ENCODE data around the gene HOXA6.

The HOXA6 gene

GRCh38 chr7:27172823-27173510, 25.4 kb upstream of the HOXA6 start:
- DNase-seq: peak; percentile 77

- DNase-seq: peak; percentile 60
Observed at GRCh38 chr7:27172315-27172774, 24.8 kb upstream of the HOXA6 start.

DNA sequence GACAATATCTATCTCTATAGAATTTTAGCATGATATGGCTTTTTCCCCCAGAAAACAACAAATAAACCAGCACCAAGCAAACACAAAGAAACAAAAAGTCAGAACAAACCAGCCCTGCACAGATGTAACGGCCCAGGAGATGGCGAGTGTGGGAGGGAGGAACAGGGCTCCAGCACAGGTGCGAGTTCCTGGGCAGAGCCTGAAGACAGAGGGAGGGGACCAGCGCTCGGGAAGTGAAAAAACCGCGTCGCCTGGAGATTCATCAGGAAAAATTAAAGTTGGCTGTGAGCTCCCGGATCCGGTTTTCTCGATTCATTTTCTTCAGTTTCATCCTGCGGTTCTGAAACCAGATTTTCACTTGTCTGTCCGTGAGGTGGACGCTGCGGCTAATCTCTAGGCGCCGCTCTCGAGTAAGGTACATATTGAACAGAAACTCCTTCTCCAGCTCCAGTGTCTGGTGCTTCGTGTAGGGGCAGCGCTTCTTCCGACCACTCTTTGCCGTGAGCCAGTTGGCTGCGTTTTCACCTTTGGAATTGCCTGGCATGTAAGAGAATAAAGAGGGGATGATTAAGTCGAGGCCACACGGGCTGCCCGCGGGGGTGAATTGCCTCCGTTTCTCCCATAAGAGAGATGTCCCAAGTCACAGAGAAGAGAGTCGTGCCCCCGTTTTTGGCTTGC, 24.2 kb upstream of the HOXA6 start:
- peak; percentile 75 for DNase-seq

- peak; percentile 85 for DNase-seq
Observed at GRCh38 chr7:27171325-27171636, 23.7 kb upstream of the HOXA6 start.

- DNase-seq: no peak
Observed at GRCh38 chr7:27170426-27171324, 23.1 kb upstream of the HOXA6 start.

- peak; percentile 76 for DNase-seq
Observed at GRCh38 chr7:27169658-27170425, 22.3 kb upstream of the HOXA6 start.

GRCh38 chr7:27168265-27168947, 20.8 kb upstream of the HOXA6 start:
- peak; percentile 80 for DNase-seq

DNA sequence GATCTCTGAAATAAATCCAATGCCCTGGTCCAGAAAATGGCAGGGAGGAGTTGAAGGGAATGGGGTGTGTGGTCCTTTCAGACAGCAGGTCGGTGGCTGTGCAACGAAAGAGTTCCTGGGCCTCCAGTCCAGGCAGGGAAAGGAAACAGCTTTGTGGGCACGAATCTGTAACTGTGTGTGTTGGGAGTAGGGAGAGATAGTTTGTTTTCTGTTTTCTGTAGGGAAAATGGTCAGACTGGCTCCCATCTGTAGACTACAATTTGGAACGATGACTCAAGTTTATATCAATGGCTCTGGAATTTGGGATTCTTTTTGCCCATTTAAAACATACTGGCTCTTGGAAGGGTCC, 20.3 kb upstream of the HOXA6 start:
- DNase-seq: no peak

DNA sequence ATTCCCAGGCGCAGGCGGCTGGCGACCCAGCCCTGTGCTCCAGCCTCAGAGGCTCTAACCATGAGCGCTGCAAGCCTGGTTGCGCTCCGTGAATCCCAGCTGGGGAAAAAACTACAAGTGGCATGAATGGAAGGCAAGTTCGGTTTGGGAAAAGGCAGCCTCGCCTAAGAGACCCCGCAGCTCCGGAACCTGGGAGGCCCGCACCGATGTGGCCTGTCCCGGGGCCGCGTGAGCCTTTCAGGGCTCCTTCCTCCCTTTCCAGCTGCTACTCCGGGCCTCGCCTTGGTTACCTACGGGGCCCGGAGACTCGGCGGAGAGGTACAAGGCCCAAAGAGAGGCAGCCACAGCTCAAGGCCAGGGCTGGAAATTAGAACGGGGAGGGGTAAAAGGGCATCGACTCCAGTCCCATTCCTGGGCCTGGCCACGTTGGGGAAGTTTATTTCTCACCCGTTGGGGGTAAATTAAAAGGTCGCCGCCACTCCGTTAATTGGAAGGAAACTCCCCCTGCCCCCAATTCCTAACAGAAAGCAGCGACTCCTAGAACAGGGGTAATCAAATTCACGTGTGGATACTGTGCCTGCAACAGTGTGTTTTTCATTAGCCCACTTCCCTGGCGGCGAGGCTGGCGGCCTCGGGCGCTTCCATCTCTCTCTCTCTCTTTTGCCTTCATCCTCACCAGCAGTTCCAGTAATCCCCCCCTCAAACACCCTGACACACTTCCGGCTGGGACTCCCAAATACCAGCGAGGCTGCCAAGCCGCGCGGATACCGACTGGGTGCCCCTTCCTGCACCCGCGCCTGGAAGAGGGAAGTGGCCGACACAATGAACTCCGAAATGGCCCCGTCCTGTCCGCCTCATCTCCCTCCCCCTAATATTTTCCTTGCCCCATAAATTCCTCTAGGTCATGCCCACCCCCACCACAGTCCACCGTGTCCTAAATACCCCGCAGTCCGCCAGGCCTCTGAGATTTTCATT, 19.2 kb upstream of the HOXA6 start:
- peak; percentile 58 for DNase-seq

DNA sequence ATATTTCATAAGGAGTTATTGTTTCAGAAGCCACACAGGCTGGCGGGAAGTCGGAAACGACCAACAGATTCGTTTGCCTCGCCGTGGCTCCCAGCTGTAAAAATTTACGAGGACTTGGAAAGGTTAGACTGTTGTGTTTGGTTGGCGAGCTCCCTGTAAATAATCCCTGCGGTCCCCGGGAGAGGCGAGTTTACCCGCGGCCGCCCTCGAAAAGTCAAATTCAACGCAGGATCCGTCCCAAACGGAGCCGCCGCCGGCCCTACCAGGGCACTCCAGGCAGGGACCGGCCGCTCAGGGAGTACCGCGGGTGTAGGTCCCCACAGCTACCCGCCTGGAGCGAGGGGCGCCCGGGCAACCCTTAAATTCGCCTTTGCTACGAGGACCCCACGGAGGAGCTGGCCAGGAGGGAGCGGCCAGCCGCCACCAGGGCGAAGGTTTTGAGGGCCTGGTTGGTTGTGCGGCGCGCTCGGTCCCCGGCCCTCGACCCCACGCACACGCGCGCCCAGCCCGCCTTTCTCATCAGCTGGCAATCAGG, 18.5 kb upstream of the HOXA6 start:
- DNase-seq: peak; percentile 60

DNA sequence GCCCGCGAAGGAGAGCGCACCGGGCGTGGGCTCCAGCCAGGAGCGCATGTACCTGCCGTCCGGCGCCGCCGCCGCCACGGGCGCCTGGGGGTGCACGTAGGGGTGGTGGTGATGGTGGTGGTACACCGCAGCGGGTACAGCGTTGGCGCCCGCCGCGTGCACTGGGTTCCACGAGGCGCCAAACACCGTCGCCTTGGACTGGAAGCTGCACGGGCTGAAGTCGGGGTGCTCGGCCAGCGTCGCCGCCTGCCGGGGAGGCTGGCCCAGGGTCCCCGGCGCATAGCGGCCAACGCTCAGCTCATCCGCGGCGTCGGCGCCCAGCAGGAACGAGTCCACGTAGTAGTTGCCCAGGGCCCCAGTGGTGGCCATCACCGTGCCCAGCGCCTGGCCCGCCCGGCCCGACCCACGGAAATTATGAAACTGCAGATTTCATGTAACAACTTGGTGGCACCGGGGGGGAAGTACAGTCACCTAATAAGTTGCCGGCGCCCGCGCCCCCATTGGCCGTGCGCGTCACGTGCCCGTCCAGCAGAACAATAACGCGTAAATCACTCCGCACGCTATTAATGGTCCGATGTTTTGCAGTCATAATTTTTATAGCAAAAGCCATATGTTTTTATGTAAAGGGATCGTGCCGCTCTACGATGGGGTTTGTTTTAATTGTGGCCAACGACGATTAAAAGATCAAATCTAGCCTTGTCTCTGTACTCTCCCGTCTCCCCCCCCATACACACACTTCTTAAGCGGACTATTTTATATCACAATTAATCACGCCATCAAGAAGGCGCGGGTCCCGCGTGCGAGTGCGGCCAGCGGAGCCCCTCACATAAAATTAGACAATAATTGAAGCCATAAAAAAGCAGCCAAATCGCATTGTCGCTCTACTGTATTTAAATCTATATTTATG, 17.8 kb upstream of the HOXA6 start, which contains the start of gene HOXA9:
Gene HOXA9, minus strand, starts transcription at position 449 of the 907 bp plus-strand sequence. Its CDS starts 80 bp downstream, at position 369.
- DNase-seq: no peak

- peak; percentile 81 for DNase-seq
Observed at GRCh38 chr7:27164367-27165088, 17.0 kb upstream of the HOXA6 start.

GRCh38 chr7:27164045-27164366, 16.4 kb upstream of the HOXA6 start:
- DNase-seq: no peak

DNA sequence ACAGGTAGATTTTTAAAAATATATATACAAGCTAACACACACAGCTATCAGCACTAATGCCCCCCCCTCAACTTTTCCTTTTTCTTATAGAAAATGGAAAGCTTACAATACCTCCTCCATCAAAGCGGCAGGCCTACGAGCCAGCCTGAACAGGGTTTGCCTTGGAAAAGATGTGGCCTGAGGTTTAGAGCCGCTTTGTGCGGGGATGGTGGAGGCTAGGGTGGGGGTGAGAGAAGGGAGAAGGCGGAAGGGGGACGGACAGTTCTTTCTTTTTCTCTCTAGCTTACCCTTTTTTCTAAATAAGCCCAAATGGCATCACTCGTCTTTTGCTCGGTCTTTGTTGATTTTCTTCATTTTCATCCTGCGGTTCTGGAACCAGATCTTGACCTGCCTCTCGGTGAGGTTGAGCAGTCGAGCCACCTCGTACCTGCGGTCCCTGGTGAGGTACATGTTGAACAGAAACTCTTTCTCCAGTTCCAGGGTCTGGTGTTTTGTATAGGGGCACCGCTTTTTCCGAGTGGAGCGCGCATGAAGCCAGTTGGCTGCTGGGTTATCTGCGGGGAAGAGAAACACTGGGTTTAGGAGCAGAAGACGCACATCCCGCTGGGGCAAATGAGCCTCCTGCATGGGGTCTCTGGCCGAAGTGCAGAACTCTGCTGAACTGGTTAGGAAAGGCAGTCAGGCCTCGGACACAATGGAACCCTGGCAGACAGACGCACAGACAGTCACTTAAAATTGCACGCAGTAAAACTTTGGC, 15.9 kb upstream of the HOXA6 start:
- peak; percentile 39 for DNase-seq

DNA sequence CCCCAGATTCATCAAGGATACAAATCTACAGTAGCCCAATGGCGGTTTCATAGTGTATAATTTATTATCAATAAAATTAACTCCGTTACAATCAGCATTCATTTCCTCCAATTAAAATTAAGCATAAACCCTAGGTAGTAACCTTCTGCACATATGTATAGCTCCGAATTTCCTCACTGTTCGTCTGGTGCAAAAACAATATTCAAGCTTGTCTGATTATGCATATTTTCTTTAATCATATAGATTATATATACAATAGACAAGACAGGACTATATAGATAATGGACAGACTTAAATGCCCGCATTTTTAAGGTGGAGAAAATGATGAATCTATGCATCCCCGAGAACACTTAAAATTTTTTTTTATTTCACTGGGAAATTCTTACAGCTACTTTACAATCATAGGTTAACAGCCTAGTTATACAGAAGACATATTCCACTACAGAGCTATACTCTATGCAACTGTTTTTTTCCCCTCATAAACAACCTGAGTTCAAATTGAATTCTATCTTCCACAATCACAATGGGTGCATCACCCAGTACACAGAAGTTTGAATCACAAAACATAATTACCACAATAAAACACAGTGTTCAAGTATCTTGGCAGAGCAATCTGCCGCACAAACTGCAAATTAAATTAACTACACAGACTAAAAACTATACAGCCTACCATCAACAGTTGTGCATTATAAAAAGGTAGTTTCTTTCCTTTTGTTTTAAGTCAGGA, 15.2 kb upstream of the HOXA6 start:
- DNase-seq: no peak

- DNase-seq: peak; percentile 81
Observed at GRCh38 chr7:27161721-27162560, 14.4 kb upstream of the HOXA6 start.
